HEK293 (cell line): ENCODE measurements around the gene RSPH1.

ENCODE experiments used
- CTCF ChIA-PET: fragments of 350-600 bp; formaldehyde crosslinking; extraction: SDS; loops from one replicate; lab custom pipeline; 2021; ENCODE audit warnings: antibody characterized with exemption; lab: Yijun Ruan, JAX
- POLR2A ChIA-PET: fragments of 300-600 bp; formaldehyde crosslinking; extraction: SDS; loops from one replicate; lab custom pipeline; 2020; ENCODE audit warnings: antibody characterized with exemption, inconsistent platforms; lab: Yijun Ruan, JAX
- H3K27ac ChIP-seq: fragments of 200-500 bp; sonication (Bioruptor generic); 2 replicates; pipeline ENCODE4 v1.5.1; 2014; ENCODE audit warnings: low read depth, low read length, control low read depth, inconsistent platforms; ENCODE audit errors: extremely low read depth
- H3K36me3 ChIP-seq, 2 experiments: fragments of 200-500 bp in 1 of 2; sonication (Bioruptor generic) in 1 of 2; 1 replicate in 1 of 2; 2 replicates in 1 of 2; pipeline ENCODE4 v1.5.1; 2014 to 2017; ENCODE audit warnings: inconsistent platforms in 2 of 2, low read length in 2 of 2; ENCODE audit not compliant: control insufficient read depth in 2 of 2, insufficient read depth in 1 of 2
- H3K4me1 ChIP-seq: fragments of 200-500 bp; sonication (Bioruptor generic); 2 replicates; pipeline ENCODE4 v1.5.1; 2014; ENCODE audit warnings: mild to moderate bottlenecking, low read length, inconsistent platforms; ENCODE audit not compliant: control insufficient read depth, insufficient read depth
- H3K4me3 ChIP-seq: 2 replicates; pipeline ENCODE4 v1.5.1; 2011; ENCODE audit warnings: low read depth, mild to moderate bottlenecking, control low read depth, low read length, moderate library complexity
- H3K9me3 ChIP-seq: fragments of 200-500 bp; sonication (Bioruptor generic); 2 replicates; pipeline ENCODE4 v1.5.1; 2014; ENCODE audit warnings: low read depth, low read length, inconsistent platforms; ENCODE audit not compliant: control insufficient read depth, insufficient read depth
- GLI2 ChIP-seq: fragments of 450-650 bp; formaldehyde crosslinking; IDR thresholded peaks from 2 replicates; pipeline ENCODE4; 2017; ENCODE audit warnings: missing biosample characterization, missing genetic modification characterization, low read depth, borderline replicate concordance
- GLIS1 ChIP-seq: fragments of 450-650 bp; formaldehyde crosslinking; IDR thresholded peaks from 2 replicates; pipeline ENCODE4 v1.5.1; 2016; ENCODE audit warnings: missing biosample characterization, missing genetic modification characterization
- KLF8 ChIP-seq: fragments of 450-650 bp; formaldehyde crosslinking; IDR thresholded peaks from 2 replicates; pipeline ENCODE4 v1.5.1; 2016; ENCODE audit warnings: missing biosample characterization, missing genetic modification characterization
- PRDM1 ChIP-seq: fragments of 450-650 bp; formaldehyde crosslinking; IDR thresholded peaks from 2 replicates; pipeline ENCODE4; 2016; ENCODE audit warnings: missing biosample characterization, missing genetic modification characterization
- SALL2 ChIP-seq: fragments of 450-650 bp; formaldehyde crosslinking; IDR thresholded peaks from 2 replicates; pipeline ENCODE4 v1.5.0; 2017; ENCODE audit warnings: missing biosample characterization, mild to moderate bottlenecking, missing genetic modification characterization, borderline replicate concordance
- ZFHX2 ChIP-seq: fragments of 450-650 bp; formaldehyde crosslinking; conservative IDR thresholded peaks from 2 replicates; pipeline ENCODE4 v1.5.1; 2016; ENCODE audit warnings: missing biosample characterization, missing genetic modification characterization
- ZIC2 ChIP-seq: fragments of 450-650 bp; formaldehyde crosslinking; IDR thresholded peaks from 2 replicates; pipeline ENCODE4 v1.5.1; 2016; ENCODE audit warnings: missing biosample characterization, missing genetic modification characterization
- ZNF132 ChIP-seq: fragments of 450-650 bp; formaldehyde crosslinking; IDR thresholded peaks from 2 replicates; pipeline ENCODE4 v1.5.1; 2017; ENCODE audit warnings: missing biosample characterization, missing genetic modification characterization, borderline replicate concordance
- ZNF146 ChIP-seq: fragments of 450-650 bp; formaldehyde crosslinking; IDR thresholded peaks from 2 replicates; pipeline ENCODE4 v1.5.1; 2016; ENCODE audit warnings: missing biosample characterization, missing genetic modification characterization
- ZNF2 ChIP-seq: fragments of 450-650 bp; formaldehyde crosslinking; IDR thresholded peaks from 2 replicates; pipeline ENCODE4 v1.5.1; 2016; ENCODE audit warnings: missing biosample characterization, missing genetic modification characterization
- ZNF202 ChIP-seq: fragments of 450-650 bp; formaldehyde crosslinking; IDR thresholded peaks from 2 replicates; pipeline ENCODE4 v1.5.1; 2016; ENCODE audit warnings: missing biosample characterization, missing genetic modification characterization, borderline replicate concordance
- ZNF221 ChIP-seq: fragments of 450-650 bp; formaldehyde crosslinking; IDR thresholded peaks from 2 replicates; pipeline ENCODE4 v1.5.1; 2017; ENCODE audit warnings: missing biosample characterization, missing genetic modification characterization, borderline replicate concordance
- ZNF239 ChIP-seq: fragments of 450-650 bp; formaldehyde crosslinking; IDR thresholded peaks from 2 replicates; pipeline ENCODE4 v1.5.1; 2016; ENCODE audit warnings: missing biosample characterization, missing genetic modification characterization
- ZNF335 ChIP-seq: fragments of 450-650 bp; formaldehyde crosslinking; conservative IDR thresholded peaks from 2 replicates; pipeline ENCODE4 v1.5.1; 2016; ENCODE audit warnings: missing biosample characterization, missing genetic modification characterization
- ZNF404 ChIP-seq: fragments of 450-650 bp; formaldehyde crosslinking; IDR thresholded peaks from 2 replicates; pipeline ENCODE4 v1.5.1; 2017; ENCODE audit warnings: missing biosample characterization, missing genetic modification characterization
- ZNF514 ChIP-seq: fragments of 450-650 bp; formaldehyde crosslinking; IDR thresholded peaks from 2 replicates; pipeline ENCODE4 v1.5.1; 2016; ENCODE audit warnings: missing biosample characterization, missing genetic modification characterization
- ZNF600 ChIP-seq: fragments of 450-650 bp; formaldehyde crosslinking; IDR thresholded peaks from 2 replicates; pipeline ENCODE4 v1.5.1; 2016; ENCODE audit warnings: missing biosample characterization, missing genetic modification characterization
- ZNF623 ChIP-seq: fragments of 450-650 bp; formaldehyde crosslinking; IDR thresholded peaks from 2 replicates; pipeline ENCODE4 v1.5.1; 2016; ENCODE audit warnings: missing biosample characterization, missing genetic modification characterization
- ZNF639 ChIP-seq: fragments of 450-650 bp; formaldehyde crosslinking; IDR thresholded peaks from 2 replicates; pipeline ENCODE4 v1.5.1; 2016; ENCODE audit warnings: missing biosample characterization, missing genetic modification characterization
- ZNF645 ChIP-seq: fragments of 450-650 bp; formaldehyde crosslinking; IDR thresholded peaks from 2 replicates; pipeline ENCODE4; 2016; ENCODE audit warnings: missing biosample characterization, missing genetic modification characterization
- ZNF670 ChIP-seq: fragments of 450-650 bp; formaldehyde crosslinking; IDR thresholded peaks from 2 replicates; pipeline ENCODE4 v1.5.1; 2016; ENCODE audit warnings: missing biosample characterization, missing genetic modification characterization, low read depth
- ZNF76 ChIP-seq: fragments of 450-650 bp; formaldehyde crosslinking; IDR thresholded peaks from 2 replicates; pipeline ENCODE4; 2016; ENCODE audit warnings: low read depth, missing biosample characterization, missing genetic modification characterization, borderline replicate concordance
- TF ChIP-seq, protein P1 (sequence below): fragments of 450-650 bp; formaldehyde crosslinking; IDR thresholded peaks from 2 replicates; pipeline ENCODE4 v1.5.1; 2016; ENCODE audit warnings: missing biosample characterization, missing genetic modification characterization
- TF ChIP-seq, protein P2 (sequence below): fragments of 450-650 bp; formaldehyde crosslinking; IDR thresholded peaks from 2 replicates; pipeline ENCODE4 v1.5.1; 2017; ENCODE audit warnings: missing biosample characterization, missing genetic modification characterization
- TF ChIP-seq, protein P3 (sequence below): fragments of 450-650 bp; formaldehyde crosslinking; IDR thresholded peaks from 2 replicates; pipeline ENCODE4 v1.5.1; 2016; ENCODE audit warnings: missing biosample characterization, missing genetic modification characterization

RSPH1 gene

GRCh38 chr21:42520628-42521253 lies 24.7 kb upstream of the RSPH1 start:
- TF ChIP-seq ZNF2 (tag by site-specific recombination), result no peak
- TF ChIP-seq, all 188 proteins: peak for 0
- POLR2A ChIA-PET, result no interaction called here
- CTCF ChIA-PET, result interaction anchor here (0.6 kb wide), 1 partner anchor 15 kb away, joined by 6 read pairs; no protein-coding TSS in a partner anchor
- Histone ChIP-seq H3K27ac (no peak overlapping the region), H3K36me3 (peaks cover 0 to 21% of the 10 kb centered on the region in 2 experiments; a peak in 2 of 3 replicates), H3K4me3 (no peak overlapping the region), H3K4me1 (peaks cover 13% of the 10 kb centered on the region), H3K9me3 (no peaks in the 10 kb centered on the region)

- peaks cover 16% of the 10 kb centered on the region for H3K4me1 ChIP-seq
- TF ChIP-seq ZNF239 (tag by site-specific recombination), result no peak
- TF ChIP-seq, protein P1, sequence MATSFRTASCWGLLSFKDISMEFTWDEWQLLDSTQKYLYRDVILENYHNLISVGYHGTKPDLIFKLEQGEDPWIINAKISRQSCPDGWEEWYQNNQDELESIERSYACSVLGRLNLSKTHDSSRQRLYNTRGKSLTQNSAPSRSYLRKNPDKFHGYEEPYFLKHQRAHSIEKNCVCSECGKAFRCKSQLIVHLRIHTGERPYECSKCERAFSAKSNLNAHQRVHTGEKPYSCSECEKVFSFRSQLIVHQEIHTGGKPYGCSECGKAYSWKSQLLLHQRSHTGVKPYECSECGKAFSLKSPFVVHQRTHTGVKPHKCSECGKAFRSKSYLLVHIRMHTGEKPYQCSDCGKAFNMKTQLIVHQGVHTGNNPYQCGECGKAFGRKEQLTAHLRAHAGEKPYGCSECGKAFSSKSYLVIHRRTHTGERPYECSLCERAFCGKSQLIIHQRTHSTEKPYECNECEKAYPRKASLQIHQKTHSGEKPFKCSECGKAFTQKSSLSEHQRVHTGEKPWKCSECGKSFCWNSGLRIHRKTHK, result no peak
- no peak for TF ChIP-seq ZNF514 (tag by site-specific recombination)
- no peak for TF ChIP-seq ZFHX2 (tag by site-specific recombination)
- no peak for TF ChIP-seq KLF8 (tag by site-specific recombination)
- no peak for TF ChIP-seq ZNF335 (tag by site-specific recombination)
- TF ChIP-seq ZNF132 (tag by site-specific recombination), result no peak
- TF ChIP-seq ZNF202, result no peak
- TF ChIP-seq, protein P2, sequence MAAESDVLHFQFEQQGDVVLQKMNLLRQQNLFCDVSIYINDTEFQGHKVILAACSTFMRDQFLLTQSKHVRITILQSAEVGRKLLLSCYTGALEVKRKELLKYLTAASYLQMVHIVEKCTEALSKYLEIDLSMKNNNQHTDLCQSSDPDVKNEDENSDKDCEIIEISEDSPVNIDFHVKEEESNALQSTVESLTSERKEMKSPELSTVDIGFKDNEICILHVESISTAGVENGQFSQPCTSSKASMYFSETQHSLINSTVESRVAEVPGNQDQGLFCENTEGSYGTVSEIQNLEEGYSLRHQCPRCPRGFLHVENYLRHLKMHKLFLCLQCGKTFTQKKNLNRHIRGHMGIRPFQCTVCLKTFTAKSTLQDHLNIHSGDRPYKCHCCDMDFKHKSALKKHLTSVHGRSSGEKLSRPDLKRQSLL (tag by site-specific recombination), result no peak
- no peak for TF ChIP-seq PRDM1 (tag by site-specific recombination)
- TF ChIP-seq GLI2, result no peak
- TF ChIP-seq, all 188 proteins: peak for 0
- CTCF ChIA-PET, result no interaction called here
- H3K27ac ChIP-seq, result no peak overlapping the region
- POLR2A ChIA-PET, result no interaction called here
- no peak overlapping the region for H3K4me3 ChIP-seq
- H3K9me3 ChIP-seq, result no peaks in the 10 kb centered on the region
- H3K36me3 ChIP-seq, result peaks cover 0 to 21% of the 10 kb centered on the region in 2 experiments; a peak in 2 of 3 replicates
These were observed 22.6 kb upstream of the RSPH1 start for GRCh38 chr21:42518626-42519025.

DNA sequence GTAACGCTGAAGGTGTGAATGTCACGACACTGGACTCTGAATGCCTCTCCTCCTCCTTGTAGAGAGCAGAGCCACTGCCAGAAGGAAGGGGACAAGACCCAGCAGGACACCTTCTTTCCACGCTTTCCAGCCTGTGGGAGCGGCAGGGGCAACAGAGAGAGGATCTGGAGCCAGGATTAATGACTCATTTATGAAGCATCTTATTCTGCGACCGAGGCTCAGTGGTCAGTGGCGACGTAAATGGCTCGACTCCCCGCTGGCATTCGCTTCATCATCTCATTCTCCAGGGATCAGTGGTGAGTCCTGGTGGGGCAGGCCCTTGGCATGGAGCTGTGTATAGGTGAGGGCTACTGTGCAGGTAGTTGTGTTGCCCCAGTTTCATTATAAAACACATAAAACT lies 22.2 kb upstream of the RSPH1 start:
- no peak overlapping the region for H3K4me3 ChIP-seq
- H3K27ac ChIP-seq, result no peak overlapping the region
- TF ChIP-seq ZNF202, result no peak
- peak; percentile 77 for TF ChIP-seq ZIC2 (tag by site-specific recombination)
- TF ChIP-seq ZNF146 (tag by site-specific recombination), result no peak
- no peak for TF ChIP-seq ZNF76
- TF ChIP-seq SALL2 (tag by site-specific recombination), result no peak
- no peak for TF ChIP-seq ZNF404 (tag by site-specific recombination)
- TF ChIP-seq ZNF600 (tag by site-specific recombination), result peak; percentile 47; the same call in 1 of the 2 replicates
- no peak for TF ChIP-seq ZNF645
- TF ChIP-seq, protein P3, sequence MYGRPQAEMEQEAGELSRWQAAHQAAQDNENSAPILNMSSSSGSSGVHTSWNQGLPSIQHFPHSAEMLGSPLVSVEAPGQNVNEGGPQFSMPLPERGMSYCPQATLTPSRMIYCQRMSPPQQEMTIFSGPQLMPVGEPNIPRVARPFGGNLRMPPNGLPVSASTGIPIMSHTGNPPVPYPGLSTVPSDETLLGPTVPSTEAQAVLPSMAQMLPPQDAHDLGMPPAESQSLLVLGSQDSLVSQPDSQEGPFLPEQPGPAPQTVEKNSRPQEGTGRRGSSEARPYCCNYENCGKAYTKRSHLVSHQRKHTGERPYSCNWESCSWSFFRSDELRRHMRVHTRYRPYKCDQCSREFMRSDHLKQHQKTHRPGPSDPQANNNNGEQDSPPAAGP (tag by site-specific recombination), result peak; percentile 58; the same call in 1 of the 2 replicates
- TF ChIP-seq ZNF639, result 0 out of 2 replicates have a peak, but pooled peaks have one; percentile 27
- no peak for TF ChIP-seq ZNF670
- no peak for TF ChIP-seq ZNF221 (tag by site-specific recombination)
- TF ChIP-seq GLIS1 (tag by site-specific recombination), result no peak
- TF ChIP-seq ZNF623 (tag by site-specific recombination), result no peak
- TF ChIP-seq, all 188 proteins: peak for 4
- CTCF ChIA-PET, result no interaction called here
- POLR2A ChIA-PET, result no interaction called here
- Histone ChIP-seq H3K9me3 (no peaks in the 10 kb centered on the region), H3K36me3 (peaks cover 0 to 21% of the 10 kb centered on the region in 2 experiments; a peak in 2 of 3 replicates), H3K4me1 (peaks cover 16% of the 10 kb centered on the region)
